PC-9 (cell line): ENCODE data around the gene WSCD2. TPM values are rescaled to one million over a fixed set of nuclear protein-coding genes. Genes with fewer than 3 reads are reported as not detected.

Experiments
- BruUV-seq: library from RNA; stranded (reverse); fragments of 400-500 nt; replicated peaks from 2 replicates; lab custom pipeline; 2021; lab: Mats Ljungman, UMichigan
- CTCF ChIA-PET: fragments of 300-600 bp; sonication (Branson Sonifier 250); formaldehyde crosslinking; loops from one replicate; lab custom pipeline; 2022; ENCODE audit warnings: antibody characterized with exemption; lab: Charles Lee
- POLR2A ChIA-PET: fragments of 300-600 bp; sonication (Branson Sonifier 250); formaldehyde crosslinking; loops from one replicate; lab custom pipeline; 2022; ENCODE audit warnings: antibody characterized with exemption; ENCODE audit not compliant: unreplicated experiment; lab: Charles Lee
- DNase-seq, 2 experiments: peaks; one replicate each; pipeline versions ENCODE4 v3.0.0 to v3.0.0-alpha.2; 2015 to 2022; ENCODE audit warnings: mixed read lengths in 1 of 2
- H2AFZ ChIP-seq: fragments of 200-600 bp; sonication (generic); 2 replicates; pipeline ENCODE4 v1.8.1; 2017; ENCODE audit warnings: antibody characterized with exemption
- H3F3A ChIP-seq: fragments of 200-600 bp; sonication (generic); 2 replicates; pipeline ENCODE4 v1.8.1; 2017; ENCODE audit warnings: antibody characterized with exemption, mild to moderate bottlenecking, low read depth; ENCODE audit not compliant: insufficient read depth
- H3K27ac ChIP-seq: fragments of 200-600 bp; sonication (generic); 2 replicates; pipeline ENCODE4 v1.6.1; 2016; ENCODE audit warnings: mixed run types
- H3K27me3 ChIP-seq: fragments of 200-600 bp; sonication (generic); 2 replicates; pipeline ENCODE4 v1.6.1; 2016; ENCODE audit warnings: low read depth, mixed run types; ENCODE audit not compliant: insufficient read depth
- H3K36me3 ChIP-seq: fragments of 200-600 bp; sonication (generic); 2 replicates; pipeline ENCODE4 v1.6.1; 2016; ENCODE audit warnings: low read depth, mixed run types
- H3K4me1 ChIP-seq: fragments of 200-600 bp; sonication (generic); replicated peaks from 2 replicates; pipeline ENCODE4 v1.6.1; 2016; ENCODE audit warnings: mixed run types; ENCODE audit not compliant: insufficient read depth
- H3K4me2 ChIP-seq: fragments of 200-600 bp; sonication (generic); 2 replicates; pipeline ENCODE4 v1.6.1; 2017; ENCODE audit warnings: mixed run types
- H3K4me3 ChIP-seq: fragments of 200-600 bp; sonication (generic); 2 replicates; pipeline ENCODE4 v1.6.1; 2016; ENCODE audit warnings: mixed run types
- H3K79me2 ChIP-seq: fragments of 200-600 bp; sonication (generic); 2 replicates; pipeline ENCODE4 v1.6.1; 2017; ENCODE audit warnings: low read depth, mixed run types
- H3K9me2 ChIP-seq: fragments of 200-600 bp; sonication (generic); 2 replicates; pipeline ENCODE4 v1.8.1; 2017; ENCODE audit warnings: mild to moderate bottlenecking; ENCODE audit not compliant: insufficient read depth
- H3K9me3 ChIP-seq: fragments of 200-600 bp; sonication (generic); 2 replicates; pipeline ENCODE4 v1.8.1; 2016; ENCODE audit warnings: low read depth; ENCODE audit not compliant: insufficient read depth
- H4K20me1 ChIP-seq: fragments of 200-600 bp; sonication (generic); 2 replicates; pipeline ENCODE4 v1.8.1; 2017; ENCODE audit not compliant: insufficient read depth
- EZH2 ChIP-seq: fragments of 200-600 bp; sonication (generic); IDR thresholded peaks from 2 replicates; pipeline ENCODE4 v1.8.0; 2017; ENCODE audit warnings: antibody characterized with exemption, low read depth
- intact Hi-C: fragments of 100-400 bp; cut with micrococcal nuclease; formaldehyde crosslinking; loops from one replicate; pipeline ENCODE4 v1.10.0; 2022; ENCODE audit not compliant: unreplicated experiment
- total RNA-seq: library from RNA; stranded (reverse); gene quantifications from 2 replicates; pipeline ENCODE4 v1.2.3, GENCODE V29; 2021
- TF ChIP-seq, protein P1 (sequence below): fragments of 200-600 bp; sonication (generic); conservative IDR thresholded peaks from 2 replicates; pipeline ENCODE4 v1.6.1; 2017; ENCODE audit warnings: mixed run types, antibody characterized with exemption, mild to moderate bottlenecking, moderate library complexity

WSCD2 gene
- total RNA-seq, 1 experiment from 2014 or later = not detected

DNA sequence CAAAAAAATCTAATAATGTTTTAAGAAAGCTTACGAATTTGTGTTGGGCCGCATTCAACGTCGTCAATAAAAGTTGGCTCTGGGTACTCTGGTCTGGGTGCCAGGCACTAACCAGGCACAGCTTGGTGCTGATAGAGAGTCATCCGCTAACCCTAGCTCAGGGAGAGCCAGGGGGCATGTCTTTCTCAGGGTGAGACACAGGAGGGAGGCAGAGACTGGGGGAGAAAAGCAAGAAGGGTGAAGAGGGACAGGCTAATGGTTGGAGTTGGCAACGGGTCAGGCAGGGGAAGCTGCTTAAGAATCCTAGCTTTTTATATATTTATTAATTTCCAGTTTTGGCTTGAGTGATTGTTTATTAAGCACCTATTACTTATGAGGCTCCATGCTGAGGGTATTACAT is 105.1 kb downstream of the WSCD2 start:
- no peaks in the 10 kb centered on the region for H3K79me2 ChIP-seq

DNA sequence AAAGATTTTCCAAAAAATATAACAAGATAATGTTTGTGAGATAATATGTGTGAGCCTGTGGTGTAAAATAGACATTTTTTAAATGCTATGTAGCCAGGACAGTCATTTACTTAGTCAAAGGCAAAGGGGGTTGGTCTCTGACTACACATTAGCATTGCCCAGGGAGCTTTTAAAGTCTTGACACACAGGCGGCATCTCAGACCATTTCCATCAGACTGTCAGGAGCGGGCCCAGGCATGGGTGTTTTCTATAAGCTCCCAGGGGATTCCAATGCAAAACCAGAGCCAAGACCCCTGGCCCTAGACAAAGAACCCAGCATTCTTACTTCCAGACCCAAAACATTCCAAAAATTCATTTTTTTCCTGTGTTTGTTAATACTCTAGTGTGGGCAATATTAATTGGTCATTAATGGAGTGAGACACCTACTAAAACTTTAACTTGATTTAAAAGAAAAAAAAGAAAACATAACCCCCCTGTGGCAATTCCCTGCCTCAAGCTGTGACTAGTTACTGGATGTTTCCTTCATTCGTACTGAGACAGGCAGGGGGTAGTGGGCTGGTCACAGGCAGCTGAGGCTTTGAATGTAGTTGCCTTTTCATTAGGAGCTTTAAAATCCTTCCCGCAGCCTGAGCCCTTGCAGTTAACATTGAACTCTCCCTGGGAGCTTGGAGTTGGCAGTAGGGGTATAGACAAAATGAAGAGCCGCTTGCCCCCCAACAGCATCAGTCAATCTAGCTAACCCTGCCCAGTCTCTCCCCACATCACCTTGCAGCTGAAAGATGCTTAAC is 106.3 kb downstream of the WSCD2 start:
- CTCF ChIA-PET = no interaction called here
- POLR2A ChIA-PET = no interaction called here

More for the DNA sequence above, 105.1 kb downstream of the WSCD2 start:
- no peak overlapping the region for H3K4me2 ChIP-seq
- H3K36me3 ChIP-seq = no peaks in the 10 kb centered on the region
- ChIA-PET POLR2A (no interaction called here), CTCF (no interaction called here)
- no peaks in the 10 kb centered on the region for H3F3A ChIP-seq
- no peak overlapping the region for H3K4me3 ChIP-seq
- H4K20me1 ChIP-seq = no peaks in the 10 kb centered on the region
- H3K27ac ChIP-seq = no peak overlapping the region
- no peak for TF ChIP-seq EZH2
- TF ChIP-seq, protein P1, sequence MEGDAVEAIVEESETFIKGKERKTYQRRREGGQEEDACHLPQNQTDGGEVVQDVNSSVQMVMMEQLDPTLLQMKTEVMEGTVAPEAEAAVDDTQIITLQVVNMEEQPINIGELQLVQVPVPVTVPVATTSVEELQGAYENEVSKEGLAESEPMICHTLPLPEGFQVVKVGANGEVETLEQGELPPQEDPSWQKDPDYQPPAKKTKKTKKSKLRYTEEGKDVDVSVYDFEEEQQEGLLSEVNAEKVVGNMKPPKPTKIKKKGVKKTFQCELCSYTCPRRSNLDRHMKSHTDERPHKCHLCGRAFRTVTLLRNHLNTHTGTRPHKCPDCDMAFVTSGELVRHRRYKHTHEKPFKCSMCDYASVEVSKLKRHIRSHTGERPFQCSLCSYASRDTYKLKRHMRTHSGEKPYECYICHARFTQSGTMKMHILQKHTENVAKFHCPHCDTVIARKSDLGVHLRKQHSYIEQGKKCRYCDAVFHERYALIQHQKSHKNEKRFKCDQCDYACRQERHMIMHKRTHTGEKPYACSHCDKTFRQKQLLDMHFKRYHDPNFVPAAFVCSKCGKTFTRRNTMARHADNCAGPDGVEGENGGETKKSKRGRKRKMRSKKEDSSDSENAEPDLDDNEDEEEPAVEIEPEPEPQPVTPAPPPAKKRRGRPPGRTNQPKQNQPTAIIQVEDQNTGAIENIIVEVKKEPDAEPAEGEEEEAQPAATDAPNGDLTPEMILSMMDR = no peak
- no peak overlapping the region for H2AFZ ChIP-seq
- 0 out of 2 replicates have a peak, but pooled peaks cover 6% of the 10 kb centered on the region for H3K27me3 ChIP-seq
- no TSS peak for BruUV-seq
- no peak for DNase-seq
- H3K9me2 ChIP-seq = no peaks in the 10 kb centered on the region
- no peaks in the 10 kb centered on the region for H3K4me1 ChIP-seq
- intact Hi-C loops = no loop called here
- H3K9me3 ChIP-seq = no peaks in the 10 kb centered on the region

GRCh38 chr12:108235985-108236263 is 106.8 kb downstream of the WSCD2 start:
- Histone ChIP-seq H3K9me2 (no peaks in the 10 kb centered on the region), H3K4me1 (no peaks in the 10 kb centered on the region), H3K79me2 (no peaks in the 10 kb centered on the region), H3K9me3 (no peaks in the 10 kb centered on the region), H2AFZ (no peak overlapping the region), H3K27ac (no peak overlapping the region), H3K4me2 (no peak overlapping the region), H3K27me3 (no peaks in the 10 kb centered on the region), H4K20me1 (no peaks in the 10 kb centered on the region; the same call in 1 of the 2 replicates), H3F3A (no peaks in the 10 kb centered on the region), H3K36me3 (no peaks in the 10 kb centered on the region), H3K4me3 (no peak overlapping the region)
- POLR2A ChIA-PET = no interaction called here
- intact Hi-C loops = no loop called here
- BruUV-seq = no TSS peak
- TF ChIP-seq, protein P1 = no peak
- TF ChIP-seq EZH2 = no peak
- CTCF ChIA-PET = no interaction called here
- DNase-seq = no peak

More for the DNA sequence above, 106.3 kb downstream of the WSCD2 start:
- Histone ChIP-seq H3K27ac (no peak overlapping the region), H4K20me1 (no peaks in the 10 kb centered on the region), H3K27me3 (no peaks in the 10 kb centered on the region), H3K4me1 (no peaks in the 10 kb centered on the region), H3F3A (no peaks in the 10 kb centered on the region), H3K4me2 (no peak overlapping the region), H2AFZ (no peak overlapping the region), H3K9me3 (no peaks in the 10 kb centered on the region), H3K4me3 (no peak overlapping the region), H3K36me3 (no peaks in the 10 kb centered on the region), H3K9me2 (no peaks in the 10 kb centered on the region), H3K79me2 (no peaks in the 10 kb centered on the region)
- TF ChIP-seq, protein P1 = no peak
- no peak for TF ChIP-seq EZH2
- BruUV-seq = no TSS peak
- intact Hi-C loops = no loop called here
- DNase-seq = no peak
